Karpas-422 (cell line): ENCODE measurements around the gene RAB31. TPM values are rescaled to one million over a fixed set of nuclear protein-coding genes. Genes with fewer than 3 reads are reported as not detected.

Source experiments
- DNase-seq: peaks from one replicate; pipeline ENCODE4 v3.0.0-alpha.2; 2015
- H2AFZ ChIP-seq: fragments of 200-600 bp; sonication (generic); 2 replicates; pipeline ENCODE4 v1.6.1; 2014; ENCODE audit warnings: antibody characterized with exemption, low read length, mixed read lengths
- H3K27ac ChIP-seq: fragments of 200-600 bp; sonication (generic); 2 replicates; pipeline ENCODE4 v1.5.1; 2014; ENCODE audit warnings: mild to moderate bottlenecking, low read length, moderate library complexity
- H3K27me3 ChIP-seq: fragments of 200-600 bp; sonication (generic); 2 replicates; pipeline ENCODE4 v1.6.1; 2014; ENCODE audit warnings: low read length, mixed read lengths
- H3K36me3 ChIP-seq: fragments of 200-600 bp; sonication (generic); 2 replicates; pipeline ENCODE4 v1.6.1; 2014; ENCODE audit warnings: low read length, mixed read lengths; ENCODE audit not compliant: insufficient read depth
- H3K4me1 ChIP-seq: fragments of 200-600 bp; sonication (generic); 2 replicates; pipeline ENCODE4 v1.6.1; 2014; ENCODE audit warnings: mild to moderate bottlenecking, low read length, mixed read lengths
- H3K4me2 ChIP-seq: fragments of 200-600 bp; sonication (generic); 2 replicates; pipeline ENCODE4 v1.6.1; 2014; ENCODE audit warnings: low read length, low read depth, mild to moderate bottlenecking; ENCODE audit not compliant: poor library complexity, severe bottlenecking
- H3K4me3 ChIP-seq: fragments of 200-600 bp; sonication (generic); 2 replicates; pipeline ENCODE4 v1.5.1; 2014; ENCODE audit warnings: mild to moderate bottlenecking, antibody characterized with exemption, low read length, mixed read lengths
- H3K79me2 ChIP-seq: fragments of 200-600 bp; sonication (generic); 2 replicates; pipeline ENCODE4 v1.6.1; 2014; ENCODE audit warnings: mild to moderate bottlenecking, low read length, mixed read lengths
- H3K9ac ChIP-seq: fragments of 200-600 bp; sonication (generic); 2 replicates; pipeline ENCODE4 v1.6.0; 2014; ENCODE audit warnings: low read length
- H3K9me2 ChIP-seq: fragments of 200-600 bp; sonication (generic), shearing (Covaris generic); replicated peaks from 2 replicates; pipeline ENCODE4 v1.6.0; 2014; ENCODE audit warnings: mild to moderate bottlenecking, low read length, moderate library complexity; ENCODE audit not compliant: insufficient read depth
- H3K9me3 ChIP-seq: fragments of 300-700, 200-600 bp; sonication (generic); 2 replicates; pipeline ENCODE4 v1.6.1; 2014; ENCODE audit warnings: low read length, mixed read lengths
- H4K20me1 ChIP-seq: fragments of 200-600 bp; sonication (generic); 2 replicates; pipeline ENCODE4 v1.6.1; 2014; ENCODE audit warnings: mild to moderate bottlenecking, antibody characterized with exemption, low read length, low read depth; ENCODE audit not compliant: insufficient read depth
- total RNA-seq: library from RNA; depleted of rRNA; stranded (reverse); fragments of >200 nt; shearing (Covaris generic); gene quantifications from 2 replicates; pipeline ENCODE4 v1.2.3, GENCODE V29; 2014; ENCODE audit warnings: low replicate concordance; rRNA removed

RAB31 gene
- total RNA-seq, result not detected in 2 replicates

GRCh38 chr18:9708057-9708433 is at the start of gene RAB31:
TSS of gene RAB31 (plus strand) at chr18:9708301. CDS start at chr18:9708406, 105 bp downstream.
- DNase-seq, result no peak
- no peaks in the 10 kb centered on the region for H3K9me3 ChIP-seq
- H3K36me3 ChIP-seq, result no peaks in the 10 kb centered on the region
- H3K4me2 ChIP-seq, result no peak within 1 kb of the TSS
- no peaks in the 10 kb centered on the region for H3K79me2 ChIP-seq
- H3K4me3 ChIP-seq, result no peak within 1 kb of the TSS
- no peaks in the 10 kb centered on the region for H3K4me1 ChIP-seq
- H3K9ac ChIP-seq, result no peak within 1 kb of the TSS
- no peaks in the 10 kb centered on the region for H3K9me2 ChIP-seq
- no peak within 1 kb of the TSS for H2AFZ ChIP-seq
- H3K27me3 ChIP-seq, result no peaks in the 10 kb centered on the region
- H4K20me1 ChIP-seq, result no peaks in the 10 kb centered on the region
- H3K27ac ChIP-seq, result no peak within 1 kb of the TSS

GRCh38 chr18:9659499-9660375 is 48.4 kb upstream of the RAB31 start:
- no peak overlapping the region for H3K4me2 ChIP-seq
- no peaks in the 10 kb centered on the region for H3K36me3 ChIP-seq
- H3K4me3 ChIP-seq, result no peak overlapping the region
- H3K4me1 ChIP-seq, result no peaks in the 10 kb centered on the region
- peak; percentile 17 for DNase-seq
- no peaks in the 10 kb centered on the region for H3K27me3 ChIP-seq
- no peak overlapping the region for H2AFZ ChIP-seq
- H3K79me2 ChIP-seq, result no peaks in the 10 kb centered on the region
- H3K9ac ChIP-seq, result no peak overlapping the region
- no peaks in the 10 kb centered on the region for H3K9me2 ChIP-seq
- no peaks in the 10 kb centered on the region for H3K9me3 ChIP-seq
- H3K27ac ChIP-seq, result no peak overlapping the region
- no peaks in the 10 kb centered on the region for H4K20me1 ChIP-seq

GRCh38 chr18:9661564-9661963 is 46.5 kb upstream of the RAB31 start:
- no peaks in the 10 kb centered on the region for H3K79me2 ChIP-seq
- H3K9me3 ChIP-seq, result no peaks in the 10 kb centered on the region
- H2AFZ ChIP-seq, result no peak overlapping the region
- no peaks in the 10 kb centered on the region for H4K20me1 ChIP-seq
- DNase-seq, result peak; percentile 28
- H3K9ac ChIP-seq, result no peak overlapping the region
- no peak overlapping the region for H3K4me2 ChIP-seq
- H3K4me1 ChIP-seq, result no peaks in the 10 kb centered on the region
- H3K36me3 ChIP-seq, result no peaks in the 10 kb centered on the region
- H3K4me3 ChIP-seq, result no peak overlapping the region
- no peaks in the 10 kb centered on the region for H3K27me3 ChIP-seq
- H3K27ac ChIP-seq, result no peak overlapping the region
- no peaks in the 10 kb centered on the region for H3K9me2 ChIP-seq

GRCh38 chr18:9663377-9663776 is 44.7 kb upstream of the RAB31 start:
- Histone ChIP-seq H3K9ac (no peak overlapping the region), H3K79me2 (no peaks in the 10 kb centered on the region)

GRCh38 chr18:9665314-9665713 is 42.8 kb upstream of the RAB31 start:
- H3K9ac ChIP-seq, result no peak overlapping the region
- no peaks in the 10 kb centered on the region for H3K79me2 ChIP-seq
- no peaks in the 10 kb centered on the region for H3K4me1 ChIP-seq
- no peak for DNase-seq
- no peaks in the 10 kb centered on the region for H3K36me3 ChIP-seq
- H3K9me3 ChIP-seq, result no peaks in the 10 kb centered on the region
- no peaks in the 10 kb centered on the region for H4K20me1 ChIP-seq
- H2AFZ ChIP-seq, result no peak overlapping the region
- no peaks in the 10 kb centered on the region for H3K9me2 ChIP-seq
- H3K4me3 ChIP-seq, result no peak overlapping the region
- H3K27ac ChIP-seq, result no peak overlapping the region
- H3K4me2 ChIP-seq, result no peak overlapping the region
- H3K27me3 ChIP-seq, result no peaks in the 10 kb centered on the region

More at GRCh38 chr18:9663377-9663776, 44.7 kb upstream of the RAB31 start:
- Histone ChIP-seq H4K20me1 (no peaks in the 10 kb centered on the region), H3K27ac (no peak overlapping the region), H3K4me1 (no peaks in the 10 kb centered on the region), H3K9me3 (no peaks in the 10 kb centered on the region), H3K36me3 (no peaks in the 10 kb centered on the region), H3K4me3 (no peak overlapping the region), H3K9me2 (no peaks in the 10 kb centered on the region), H3K4me2 (no peak overlapping the region), H2AFZ (no peak overlapping the region), H3K27me3 (no peaks in the 10 kb centered on the region)
- peak; percentile 14 for DNase-seq

GRCh38 chr18:9666548-9666947 is 41.6 kb upstream of the RAB31 start:
- Histone ChIP-seq H4K20me1 (no peaks in the 10 kb centered on the region), H3K4me2 (no peak overlapping the region), H3K36me3 (no peaks in the 10 kb centered on the region), H3K9ac (no peak overlapping the region), H3K4me1 (no peaks in the 10 kb centered on the region), H3K27ac (no peak overlapping the region), H3K79me2 (no peaks in the 10 kb centered on the region), H3K9me2 (no peaks in the 10 kb centered on the region), H2AFZ (no peak overlapping the region), H3K4me3 (no peak overlapping the region), H3K9me3 (no peaks in the 10 kb centered on the region), H3K27me3 (no peaks in the 10 kb centered on the region)
- DNase-seq, result peak; percentile 31

GRCh38 chr18:9669016-9669415 is 39.1 kb upstream of the RAB31 start:
- Histone ChIP-seq H3K9ac (no peak overlapping the region), H3K4me3 (no peak overlapping the region), H3K4me1 (peaks cover 6% of the 10 kb centered on the region; the same call in 1 of the 2 replicates), H2AFZ (no peak overlapping the region), H3K79me2 (no peaks in the 10 kb centered on the region), H4K20me1 (no peaks in the 10 kb centered on the region), H3K9me3 (no peaks in the 10 kb centered on the region), H3K27ac (no peak overlapping the region), H3K36me3 (no peaks in the 10 kb centered on the region), H3K27me3 (no peaks in the 10 kb centered on the region), H3K9me2 (no peaks in the 10 kb centered on the region), H3K4me2 (no peak overlapping the region)
- peak; percentile 36 for DNase-seq

GRCh38 chr18:9671214-9671613 is 36.9 kb upstream of the RAB31 start:
- H3K27me3 ChIP-seq, result no peaks in the 10 kb centered on the region
- H4K20me1 ChIP-seq, result no peaks in the 10 kb centered on the region
- no peak overlapping the region for H3K27ac ChIP-seq
- DNase-seq, result no peak
- H3K4me3 ChIP-seq, result no peak overlapping the region
- no peak overlapping the region for H3K4me2 ChIP-seq
- no peak overlapping the region for H2AFZ ChIP-seq
- no peaks in the 10 kb centered on the region for H3K79me2 ChIP-seq
- H3K9ac ChIP-seq, result no peak overlapping the region
- H3K9me3 ChIP-seq, result no peaks in the 10 kb centered on the region
- no peaks in the 10 kb centered on the region for H3K36me3 ChIP-seq
- H3K9me2 ChIP-seq, result no peaks in the 10 kb centered on the region
- H3K4me1 ChIP-seq, result peaks cover 6% of the 10 kb centered on the region; the same call in 1 of the 2 replicates
